Hepatocyte (in vitro differentiated cells): Measurements from ENCODE around the gene PKN3. TPM values are rescaled to one million over a fixed set of nuclear protein-coding genes. Genes with fewer than 3 reads are reported as not detected.

ENCODE experiments used
- DNase-seq: peaks from one replicate; pipeline ENCODE4 v3.0.0-alpha.2; 2016; ENCODE audit warnings: low spot score
- H2AFZ ChIP-seq: fragments of 200-600 bp; sonication (generic); 2 replicates; pipeline ENCODE4 v1.6.0; 2016; ENCODE audit warnings: antibody characterized with exemption, mild to moderate bottlenecking
- H3K27ac ChIP-seq: fragments of 200-600 bp; sonication (generic); 2 replicates; pipeline ENCODE4 v1.5.1; 2016; ENCODE audit warnings: mild to moderate bottlenecking
- H3K27me3 ChIP-seq: fragments of 200-600 bp; sonication (generic); 2 replicates; pipeline ENCODE4 v1.6.1; 2016
- H3K36me3 ChIP-seq: fragments of 200-600 bp; sonication (generic); replicated peaks from 2 replicates; pipeline ENCODE4 v1.5.1; 2016; ENCODE audit warnings: low read depth; ENCODE audit not compliant: insufficient read depth
- H3K4me1 ChIP-seq: fragments of 200-600 bp; sonication (generic); 2 replicates; pipeline ENCODE4 v1.5.1; 2016; ENCODE audit warnings: mild to moderate bottlenecking, moderate library complexity; ENCODE audit not compliant: insufficient read depth
- H3K4me2 ChIP-seq: fragments of 200-600 bp; sonication (generic); 2 replicates; pipeline ENCODE4 v1.6.0; 2016
- H3K4me3 ChIP-seq: fragments of 200-600 bp; sonication (generic); 2 replicates; pipeline ENCODE4 v1.5.1; 2016; ENCODE audit warnings: mild to moderate bottlenecking
- H3K79me2 ChIP-seq: fragments of 200-600 bp; sonication (generic); 2 replicates; pipeline ENCODE4 v1.6.0; 2017; ENCODE audit warnings: mild to moderate bottlenecking
- H3K9me2 ChIP-seq: fragments of 200-600 bp; sonication (generic); replicated peaks from 2 replicates; pipeline ENCODE4 v1.6.0; 2017; ENCODE audit warnings: mild to moderate bottlenecking; ENCODE audit not compliant: insufficient read depth
- H3K9me3 ChIP-seq: fragments of 200-600 bp; sonication (generic); 2 replicates; pipeline ENCODE4 v1.5.1; 2016; ENCODE audit warnings: low read depth, mild to moderate bottlenecking
- H4K20me1 ChIP-seq: fragments of 200-600 bp; sonication (generic); 2 replicates; pipeline ENCODE4 v1.6.0; 2016; ENCODE audit warnings: mild to moderate bottlenecking; ENCODE audit not compliant: insufficient read depth, poor library complexity, severe bottlenecking
- EZH2 ChIP-seq: fragments of 200-600 bp; sonication (generic); IDR thresholded peaks from 2 replicates; pipeline ENCODE4 v1.6.1; 2016; ENCODE audit warnings: antibody characterized with exemption, mild to moderate bottlenecking, borderline replicate concordance
- EZH2phosphoT487 ChIP-seq: fragments of 200-600 bp; sonication (generic); IDR thresholded peaks from one replicate; pipeline ENCODE4 v1.6.1; 2018; ENCODE audit warnings: antibody characterized with exemption, mild to moderate bottlenecking, low read depth, moderate library complexity; ENCODE audit not compliant: unreplicated experiment, severe bottlenecking
- WGBS: methylation state at CpG from one replicate; pipeline ENCODE4 v1.1.6; 2016; ENCODE audit warnings: low lambda C conversion rate; ENCODE audit errors: missing lambda C conversion rate; 5-methylcytosine and 5-hydroxymethylcytosine counted together
- polyA plus RNA-seq: library from polyadenylated mRNA; unstranded; fragments of >200 nt; fragmentation: Nextera tagmentation; extraction: Ambion mirVana; gene quantifications from 2 replicates; pipeline ENCODE4 v1.2.1, GENCODE V29; 2016
- total RNA-seq: library from RNA; depleted of rRNA; stranded (reverse); fragments of >200 nt; gene quantifications from 2 replicates; pipeline ENCODE4 v1.2.3, GENCODE V29; 2014
- TF ChIP-seq, protein P1 (sequence below): fragments of 200-600 bp; sonication (generic); IDR thresholded peaks from 2 replicates; pipeline ENCODE4 v1.5.1; 2016; ENCODE audit warnings: antibody characterized with exemption, mild to moderate bottlenecking; ENCODE audit not compliant: poor library complexity

PKN3 gene
- total and polyA plus RNA-seq, 2 experiments from 2014 or later: 3.7 to 4.5 TPM

DNA sequence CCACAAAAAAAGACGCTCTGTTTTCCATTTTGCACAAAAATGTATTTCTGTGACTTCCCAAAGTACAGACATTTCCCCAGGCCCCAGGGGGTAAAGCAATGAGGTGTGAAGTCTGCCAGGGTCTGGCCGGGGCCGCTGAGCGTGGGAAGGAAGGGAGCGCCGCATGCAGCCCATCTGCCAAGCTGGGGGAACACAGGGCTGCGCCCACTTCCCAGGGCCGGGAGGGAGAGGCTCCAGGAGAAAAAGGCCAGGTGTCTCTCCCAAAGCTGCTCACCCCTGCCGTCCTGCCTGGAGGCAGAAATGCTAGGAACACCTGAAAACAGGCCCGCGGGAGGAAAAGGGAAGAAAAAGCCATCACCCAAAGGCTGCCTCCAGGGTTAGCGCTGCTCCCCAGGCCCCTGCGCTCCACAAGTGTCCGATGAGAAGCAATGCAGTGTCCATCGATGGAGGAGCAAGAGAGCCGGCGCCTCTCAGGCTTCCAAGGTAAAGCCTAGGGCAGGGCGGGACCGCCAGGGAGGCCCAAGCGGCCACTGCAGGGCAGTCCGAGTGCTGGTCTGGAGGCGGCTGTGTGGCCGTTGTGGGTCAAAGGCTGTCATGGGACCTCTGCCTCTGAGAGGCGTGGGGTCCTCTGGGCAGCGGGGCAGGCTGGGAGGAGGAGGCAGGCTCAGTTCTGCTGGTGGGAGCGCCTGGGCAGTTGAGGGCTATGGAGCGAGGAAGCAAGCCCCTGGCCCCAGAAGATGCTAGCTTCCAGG is 27.6 kb downstream of the PKN3 start:
- Histone ChIP-seq H3K4me3 (no peak overlapping the region), H2AFZ (no peak overlapping the region), H3K9me2 (no peaks in the 10 kb centered on the region), H3K9me3 (no peaks in the 10 kb centered on the region), H3K27me3 (no peaks in the 10 kb centered on the region), H3K79me2 (no peaks in the 10 kb centered on the region), H3K4me1 (no peaks in the 10 kb centered on the region), H3K4me2 (no peak overlapping the region), H4K20me1 (no peaks in the 10 kb centered on the region), H3K36me3 (no peaks in the 10 kb centered on the region), H3K27ac (no peak overlapping the region)
- 87% methylated on average over 26 of the region's 27 CpGs for WGBS
- TF ChIP-seq EZH2phosphoT487: no peak
- TF ChIP-seq, protein P1, sequence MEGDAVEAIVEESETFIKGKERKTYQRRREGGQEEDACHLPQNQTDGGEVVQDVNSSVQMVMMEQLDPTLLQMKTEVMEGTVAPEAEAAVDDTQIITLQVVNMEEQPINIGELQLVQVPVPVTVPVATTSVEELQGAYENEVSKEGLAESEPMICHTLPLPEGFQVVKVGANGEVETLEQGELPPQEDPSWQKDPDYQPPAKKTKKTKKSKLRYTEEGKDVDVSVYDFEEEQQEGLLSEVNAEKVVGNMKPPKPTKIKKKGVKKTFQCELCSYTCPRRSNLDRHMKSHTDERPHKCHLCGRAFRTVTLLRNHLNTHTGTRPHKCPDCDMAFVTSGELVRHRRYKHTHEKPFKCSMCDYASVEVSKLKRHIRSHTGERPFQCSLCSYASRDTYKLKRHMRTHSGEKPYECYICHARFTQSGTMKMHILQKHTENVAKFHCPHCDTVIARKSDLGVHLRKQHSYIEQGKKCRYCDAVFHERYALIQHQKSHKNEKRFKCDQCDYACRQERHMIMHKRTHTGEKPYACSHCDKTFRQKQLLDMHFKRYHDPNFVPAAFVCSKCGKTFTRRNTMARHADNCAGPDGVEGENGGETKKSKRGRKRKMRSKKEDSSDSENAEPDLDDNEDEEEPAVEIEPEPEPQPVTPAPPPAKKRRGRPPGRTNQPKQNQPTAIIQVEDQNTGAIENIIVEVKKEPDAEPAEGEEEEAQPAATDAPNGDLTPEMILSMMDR: no peak
- no peak for TF ChIP-seq EZH2
- DNase-seq: no peak

DNA sequence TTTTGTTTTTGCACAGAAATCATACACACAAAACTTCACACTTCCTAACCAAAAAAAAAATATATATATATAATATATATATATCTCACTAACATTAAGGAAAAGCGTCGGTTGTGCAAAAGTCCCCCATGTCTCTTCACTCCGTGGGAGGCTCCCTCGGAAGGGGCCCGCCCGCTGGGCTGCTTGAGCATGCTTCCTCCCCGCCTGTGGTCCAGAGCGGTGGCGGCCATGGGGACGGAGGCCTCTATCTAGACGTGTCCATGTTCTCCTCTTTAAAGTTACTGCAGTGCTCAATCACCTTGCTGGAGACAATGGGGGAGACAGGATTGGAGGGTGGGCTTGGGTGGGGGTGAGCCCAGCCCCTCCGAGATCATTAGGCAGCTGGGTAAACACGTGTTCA is 28.8 kb downstream of the PKN3 start:
- no peaks in the 10 kb centered on the region for H3K27me3 ChIP-seq
- no peaks in the 10 kb centered on the region for H3K9me2 ChIP-seq
- no peaks in the 10 kb centered on the region for H3K36me3 ChIP-seq
- no peak overlapping the region for H2AFZ ChIP-seq
- H3K4me3 ChIP-seq: no peak overlapping the region
- no peaks in the 10 kb centered on the region for H4K20me1 ChIP-seq
- no peaks in the 10 kb centered on the region for H3K79me2 ChIP-seq
- no peaks in the 10 kb centered on the region for H3K9me3 ChIP-seq
- H3K4me1 ChIP-seq: no peaks in the 10 kb centered on the region
- no peak overlapping the region for H3K27ac ChIP-seq
- 95% methylated on average over 11 of the region's 13 CpGs for WGBS
- H3K4me2 ChIP-seq: no peak overlapping the region
- TF ChIP-seq, protein P1: no peak
- TF ChIP-seq EZH2phosphoT487: no peak
- DNase-seq: no peak

DNA sequence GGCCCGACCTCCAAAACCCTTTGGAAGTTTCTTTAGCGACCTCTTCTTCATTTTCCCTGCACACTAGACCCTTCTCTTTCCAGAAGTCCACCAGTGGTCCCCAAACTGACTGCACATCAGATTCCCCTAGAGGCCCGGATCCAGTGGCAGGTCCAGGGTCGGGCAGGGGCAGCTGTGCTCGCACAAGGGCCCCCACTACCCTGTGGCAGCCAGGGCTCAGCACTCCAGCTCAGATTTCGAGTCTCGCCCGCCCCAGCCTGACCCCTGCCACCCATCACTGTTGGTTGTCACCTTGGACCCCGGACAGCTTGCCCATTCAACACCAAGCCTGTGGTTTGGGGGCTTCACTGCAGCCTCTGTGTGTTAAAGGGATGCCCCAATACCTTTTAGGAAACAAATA is 29.4 kb downstream of the PKN3 start:
- no peak for DNase-seq
- H4K20me1 ChIP-seq: no peaks in the 10 kb centered on the region
- H3K9me2 ChIP-seq: no peaks in the 10 kb centered on the region
- 91% methylated on average over 9 of the region's 9 CpGs for WGBS
- TF ChIP-seq EZH2phosphoT487: no peak
- TF ChIP-seq, protein P1: no peak
- no peak for TF ChIP-seq EZH2
- H3K4me1 ChIP-seq: no peaks in the 10 kb centered on the region
- H3K79me2 ChIP-seq: no peaks in the 10 kb centered on the region
- no peak overlapping the region for H3K27ac ChIP-seq
- no peak overlapping the region for H3K4me2 ChIP-seq
- no peak overlapping the region for H2AFZ ChIP-seq
- no peaks in the 10 kb centered on the region for H3K9me3 ChIP-seq
- no peaks in the 10 kb centered on the region for H3K27me3 ChIP-seq
- H3K4me3 ChIP-seq: no peak overlapping the region
- H3K36me3 ChIP-seq: no peaks in the 10 kb centered on the region
